GM10266 (cell line): ENCODE data around the gene USP7.

Source experiments
- DNase-seq: peaks from one replicate; pipeline ENCODE4 v3.0.0; 2012; ENCODE audit errors: extremely low spot score
- TF ChIP-seq, protein P1 (sequence below): IDR thresholded peaks from 2 replicates; pipeline ENCODE4 v1.5.1; 2012; ENCODE audit warnings: mild to moderate bottlenecking, low read depth; ENCODE audit not compliant: control insufficient read depth, insufficient read depth; ENCODE audit errors: missing control alignments

The USP7 gene

DNA sequence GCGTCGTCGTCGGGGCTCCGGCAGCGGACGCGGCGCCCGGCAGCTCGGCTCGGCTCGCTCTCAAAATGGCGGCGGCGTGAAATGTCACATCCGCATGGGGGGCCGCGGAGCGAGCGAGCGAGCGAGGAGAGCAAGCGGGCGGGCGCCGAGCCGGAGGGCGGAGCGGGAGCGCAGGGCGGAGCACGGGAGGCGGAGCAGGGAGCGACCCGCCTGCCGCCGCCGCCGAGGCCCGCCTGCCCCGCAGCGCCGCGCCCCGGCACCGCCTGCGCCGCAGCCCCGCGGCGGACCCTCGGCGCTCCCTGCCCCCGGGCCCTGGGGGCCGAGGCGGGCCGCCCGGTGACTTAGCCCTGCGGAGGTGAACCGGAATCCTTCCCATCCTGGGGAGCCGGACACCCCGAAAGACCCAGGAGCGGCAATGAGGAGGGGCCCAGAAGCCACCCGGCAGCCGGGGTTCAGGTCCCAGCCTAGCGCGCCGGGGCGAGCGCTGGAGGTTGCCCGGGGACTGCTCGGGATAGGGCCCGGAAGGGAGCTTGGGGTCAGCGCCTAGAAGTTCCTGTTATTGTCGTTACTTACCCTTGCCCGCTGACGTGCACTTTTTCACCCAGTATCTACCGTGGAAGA lies at the start of gene USP7:
USP7 (minus strand) TSS at position 86 of the 621 bp plus-strand sequence. CDS start 621 bp downstream, outside the sequence.
- TF ChIP-seq, protein P1, sequence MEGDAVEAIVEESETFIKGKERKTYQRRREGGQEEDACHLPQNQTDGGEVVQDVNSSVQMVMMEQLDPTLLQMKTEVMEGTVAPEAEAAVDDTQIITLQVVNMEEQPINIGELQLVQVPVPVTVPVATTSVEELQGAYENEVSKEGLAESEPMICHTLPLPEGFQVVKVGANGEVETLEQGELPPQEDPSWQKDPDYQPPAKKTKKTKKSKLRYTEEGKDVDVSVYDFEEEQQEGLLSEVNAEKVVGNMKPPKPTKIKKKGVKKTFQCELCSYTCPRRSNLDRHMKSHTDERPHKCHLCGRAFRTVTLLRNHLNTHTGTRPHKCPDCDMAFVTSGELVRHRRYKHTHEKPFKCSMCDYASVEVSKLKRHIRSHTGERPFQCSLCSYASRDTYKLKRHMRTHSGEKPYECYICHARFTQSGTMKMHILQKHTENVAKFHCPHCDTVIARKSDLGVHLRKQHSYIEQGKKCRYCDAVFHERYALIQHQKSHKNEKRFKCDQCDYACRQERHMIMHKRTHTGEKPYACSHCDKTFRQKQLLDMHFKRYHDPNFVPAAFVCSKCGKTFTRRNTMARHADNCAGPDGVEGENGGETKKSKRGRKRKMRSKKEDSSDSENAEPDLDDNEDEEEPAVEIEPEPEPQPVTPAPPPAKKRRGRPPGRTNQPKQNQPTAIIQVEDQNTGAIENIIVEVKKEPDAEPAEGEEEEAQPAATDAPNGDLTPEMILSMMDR: peak; percentile 33
- peak; percentile 98 for DNase-seq

DNA sequence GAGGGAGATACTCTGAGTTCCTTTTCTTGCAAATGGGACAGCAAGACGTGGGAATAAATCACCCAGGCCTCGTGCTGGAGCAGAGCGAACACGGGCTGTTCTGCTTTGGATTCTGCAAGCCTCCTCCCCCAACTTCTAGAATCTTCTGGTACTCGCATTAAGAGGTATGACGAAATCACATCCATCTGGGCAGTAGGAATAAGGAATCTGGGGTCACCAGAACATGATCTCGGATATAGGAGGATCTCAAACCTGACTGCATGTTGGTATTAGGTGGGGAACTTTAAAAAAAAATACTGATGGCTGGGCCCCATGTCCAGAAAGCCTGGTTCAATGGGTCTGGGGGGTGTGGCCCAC lies 49.8 kb upstream of the USP7 start:
- DNase-seq: no peak
- TF ChIP-seq, protein P1: no peak

DNA sequence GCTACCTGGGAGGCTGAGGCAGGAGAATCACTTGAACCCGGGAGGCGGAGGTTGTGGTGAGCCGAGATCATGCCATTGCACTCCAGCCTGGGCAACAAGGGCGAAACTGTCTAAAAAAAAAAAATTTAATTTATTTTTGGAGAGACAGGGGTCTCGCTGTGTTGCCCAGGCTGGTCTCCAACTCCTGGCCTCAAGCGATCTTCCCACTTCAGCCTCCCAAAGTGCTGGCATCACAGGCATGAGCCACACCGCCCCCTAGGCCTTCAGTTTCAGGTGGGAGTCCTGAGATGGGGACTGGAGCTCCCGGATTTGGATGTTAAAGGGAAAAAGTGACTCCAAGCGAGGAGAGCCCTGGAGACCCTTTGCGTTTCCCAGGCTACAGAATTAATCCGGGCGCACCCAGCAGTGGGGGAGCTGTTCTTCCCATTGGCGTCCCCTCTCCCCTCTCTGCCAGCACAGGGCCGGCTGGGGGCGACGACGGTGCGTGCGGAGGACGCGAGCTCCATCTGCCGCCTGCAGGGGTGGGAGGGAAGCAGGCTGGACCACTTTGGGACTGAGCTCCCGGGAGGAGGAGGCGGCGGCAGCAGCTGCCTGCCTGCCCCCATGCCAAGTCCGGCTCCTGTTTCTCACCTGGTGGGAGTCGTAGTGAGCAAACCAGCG lies 49.3 kb upstream of the USP7 start:
- no peak for DNase-seq
- TF ChIP-seq, protein P1: no peak

DNA sequence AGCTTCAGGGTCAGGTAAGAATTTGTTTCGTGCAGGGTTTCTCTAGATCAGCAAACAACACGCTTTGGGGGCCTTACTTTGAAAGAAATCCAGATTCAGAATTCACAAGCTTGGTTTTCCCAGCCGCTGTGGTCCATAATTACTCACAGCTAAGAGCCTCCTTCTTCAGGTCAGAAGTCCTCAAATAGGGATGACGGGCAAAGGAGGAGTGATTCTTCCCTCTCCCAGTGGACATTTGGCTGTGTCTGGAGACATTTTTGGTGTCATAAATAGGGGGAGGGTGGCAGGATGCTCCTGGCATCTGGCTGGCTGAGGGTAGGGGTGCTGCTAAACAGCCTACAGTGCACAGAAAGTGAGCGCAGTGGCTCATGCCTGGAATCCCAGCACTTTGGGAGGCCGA lies 48.6 kb upstream of the USP7 start:
- DNase-seq: no peak
- TF ChIP-seq, protein P1: no peak

DNA sequence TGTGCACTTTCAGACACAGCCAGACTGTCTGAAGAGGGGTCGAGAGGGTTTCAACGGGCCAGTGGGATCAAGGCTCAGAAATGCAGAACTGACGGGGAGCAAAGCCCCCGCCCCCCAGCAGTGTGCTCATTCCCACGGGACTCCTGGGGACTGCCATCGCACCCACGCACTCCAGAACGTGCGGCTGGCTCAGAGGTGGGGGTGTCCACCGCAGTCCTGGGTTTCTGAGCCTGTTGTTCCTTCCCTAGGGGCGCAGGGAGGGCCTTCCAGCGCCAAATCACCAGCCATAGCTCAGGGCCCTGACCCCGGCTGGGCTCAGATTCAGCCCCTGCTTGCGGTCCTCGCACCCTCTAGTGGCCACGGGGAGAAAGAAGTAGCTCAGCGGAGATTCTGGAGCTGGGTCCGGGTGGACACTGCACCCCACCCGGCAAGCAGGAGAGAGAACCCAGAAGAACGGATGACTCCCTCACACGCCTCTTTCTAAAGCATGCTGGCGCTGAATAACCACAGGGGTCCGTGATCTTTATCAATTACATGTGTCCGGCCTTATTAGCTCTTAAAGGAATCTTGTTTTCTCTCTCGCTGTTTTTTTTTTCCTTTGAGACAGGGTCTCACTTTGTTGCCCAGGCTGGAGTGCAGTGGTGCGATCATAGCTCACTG lies 45.0 kb upstream of the USP7 start:
- TF ChIP-seq, protein P1: peak; percentile 84
- DNase-seq: peak; percentile 87

DNA sequence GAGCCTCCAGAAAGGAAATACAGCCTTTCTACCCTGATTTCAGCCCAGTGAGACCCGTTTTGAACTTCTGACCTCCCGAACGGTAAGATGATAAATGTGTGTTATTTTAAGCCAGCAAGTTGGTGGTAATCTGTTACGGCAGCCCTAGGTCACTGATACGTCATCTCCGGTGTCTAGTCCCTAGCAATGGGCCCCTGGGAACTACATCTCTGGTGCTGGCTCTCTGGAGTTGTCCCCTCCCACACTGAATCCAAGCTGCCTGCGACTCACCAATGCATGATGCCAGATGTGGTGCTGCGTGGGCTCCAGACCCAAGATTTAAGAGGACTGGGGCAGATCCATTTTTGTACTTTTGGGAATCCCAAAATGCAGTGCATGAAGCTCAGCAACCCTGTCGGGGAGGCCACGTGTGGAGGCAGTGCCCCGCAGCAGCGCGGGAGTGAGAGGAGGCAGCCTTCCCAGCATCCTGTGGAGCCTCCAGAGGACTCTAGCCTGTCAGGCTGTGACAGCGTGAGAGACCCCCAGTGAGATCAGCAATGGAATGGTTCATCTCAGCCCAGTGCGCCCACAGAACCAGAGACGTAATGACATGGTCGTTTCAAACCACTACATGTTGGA lies 43.6 kb upstream of the USP7 start:
- DNase-seq: no peak

More for the DNA sequence above, 43.6 kb upstream of the USP7 start:
- TF ChIP-seq, protein P1: no peak
